LNCAP (cell line): ENCODE measurements around the gene TMEM266.

Source experiments
- CTCF ChIP-seq: fragments of 450-650 bp; IDR thresholded peaks from 2 replicates; pipeline ENCODE4 v1.5.1; 2017; ENCODE audit warnings: mild to moderate bottlenecking

The TMEM266 gene

GRCh38 chr15:76062286-76062685 is 2.5 kb downstream of the TMEM266 start:
- TF ChIP-seq CTCF: no peak

GRCh38 chr15:76064375-76064774 is 4.6 kb downstream of the TMEM266 start:
- no peak for TF ChIP-seq CTCF

GRCh38 chr15:76065245-76065644 is 5.5 kb downstream of the TMEM266 start:
- TF ChIP-seq CTCF: no peak

GRCh38 chr15:76065793-76066192 is 6.0 kb downstream of the TMEM266 start:
- TF ChIP-seq CTCF: no peak

DNA sequence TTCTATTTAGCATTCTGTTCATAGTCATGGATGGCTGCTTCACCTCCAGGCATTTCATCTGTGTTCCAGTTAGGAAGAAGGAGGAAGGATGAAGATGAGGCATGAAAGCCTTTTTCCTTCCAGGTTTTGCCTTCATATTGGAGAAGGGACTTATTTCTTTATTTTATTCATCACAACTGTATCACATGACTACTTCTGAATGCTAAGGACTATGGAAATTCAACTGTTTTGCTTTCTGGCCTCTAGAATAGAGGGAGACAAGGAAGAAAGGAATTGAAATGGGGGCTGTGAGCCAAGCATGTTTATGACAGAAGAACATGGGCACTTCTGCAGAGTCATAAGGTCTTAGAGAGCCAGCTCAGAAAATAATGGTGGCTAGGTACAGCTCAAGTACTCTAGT is 10.4 kb downstream of the TMEM266 start:
- no peak for TF ChIP-seq CTCF

GRCh38 chr15:76070921-76071635 is 11.3 kb downstream of the TMEM266 start:
- no peak for TF ChIP-seq CTCF

- no peak for TF ChIP-seq CTCF
Measured at GRCh38 chr15:76071806-76072205, 12.0 kb downstream of the TMEM266 start.

- no peak for TF ChIP-seq CTCF
Measured at GRCh38 chr15:76073554-76073953, 13.8 kb downstream of the TMEM266 start.
